Astrocyte (in vitro differentiated cells and primary cell): ENCODE results near the gene PPP1R12B.
"Not testable (repeated sequence)": the region's sequence is repeated elsewhere in the genome, so short reads cannot be mapped to it uniquely, and the experiment has no call there.

ENCODE experiments used
- CTCF ChIP-seq: IDR thresholded peaks from 2 replicates; pipeline ENCODE4 v1.5.1; 2011; ENCODE audit warnings: low read depth, mild to moderate bottlenecking, inconsistent platforms, low read length, moderate library complexity; ENCODE audit not compliant: insufficient read depth
- EZH2 ChIP-seq: IDR thresholded peaks from 2 replicates; pipeline ENCODE4 v1.6.1; 2012; ENCODE audit warnings: mild to moderate bottlenecking, low read length, inconsistent platforms; ENCODE audit not compliant: insufficient read depth

GRCh38 chr1:202473266-202474045, 125.0 kb downstream of the PPP1R12B start:
- TF ChIP-seq CTCF, EZH2: not testable (repeated sequence)
